SKM-1 (cell line): ENCODE data around the gene ESYT3.

ENCODE experiments used
- DNase-seq: peaks from one replicate; lab custom pipeline; 2025; ENCODE audit not compliant: unreplicated experiment; lab: John Stamatoyannopoulos, UW

ESYT3 gene

GRCh38 chr3:138434276-138434874, at the start of gene ESYT3:
Gene ESYT3 (plus strand): TSS chr3:138434616. CDS start chr3:138434799, 183 bp downstream.
- peak; percentile 42 for DNase-seq

GRCh38 chr3:138384976-138385375, 49.4 kb upstream of the ESYT3 start:
- DNase-seq = no peak

GRCh38 chr3:138389144-138389601, 45.2 kb upstream of the ESYT3 start:
- no peak for DNase-seq

- no peak for DNase-seq
These were observed 44.4 kb upstream of the ESYT3 start for GRCh38 chr3:138389841-138390581.

- DNase-seq = no peak
These were observed 43.9 kb upstream of the ESYT3 start for GRCh38 chr3:138390582-138390932.

- no peak for DNase-seq
These were observed 40.3 kb upstream of the ESYT3 start for GRCh38 chr3:138394156-138394555.

- DNase-seq = no peak
These were observed 39.7 kb upstream of the ESYT3 start for GRCh38 chr3:138394686-138395085.

- DNase-seq = no peak
These were observed 38.3 kb upstream of the ESYT3 start for GRCh38 chr3:138395865-138396751.

- DNase-seq = no peak
These were observed 37.5 kb upstream of the ESYT3 start for GRCh38 chr3:138396752-138397410.

- no peak for DNase-seq
These were observed 36.4 kb upstream of the ESYT3 start for GRCh38 chr3:138397983-138398382.

- no peak for DNase-seq
These were observed 35.4 kb upstream of the ESYT3 start for GRCh38 chr3:138398791-138399575.

GRCh38 chr3:138399766-138400165, 34.6 kb upstream of the ESYT3 start:
- DNase-seq = no peak

GRCh38 chr3:138400651-138401070, 33.8 kb upstream of the ESYT3 start:
- no peak for DNase-seq

GRCh38 chr3:138401834-138402233, 32.6 kb upstream of the ESYT3 start:
- DNase-seq = no peak

- DNase-seq = no peak
These were observed 30.3 kb upstream of the ESYT3 start for GRCh38 chr3:138404121-138404520.

- DNase-seq = no peak
These were observed 29.4 kb upstream of the ESYT3 start for GRCh38 chr3:138405001-138405400.

GRCh38 chr3:138405486-138405885, 28.9 kb upstream of the ESYT3 start:
- DNase-seq = no peak

- no peak for DNase-seq
These were observed 27.8 kb upstream of the ESYT3 start for GRCh38 chr3:138406606-138407005.

GRCh38 chr3:138407236-138407907, 27.0 kb upstream of the ESYT3 start:
- DNase-seq = no peak
